H1 (cell line): Measurements from ENCODE around the gene PCCA. TPM values are rescaled to one million over a fixed set of nuclear protein-coding genes. Genes with fewer than 3 reads are reported as not detected.

Source experiments
- CTCF ChIA-PET: fragments of 300-600 bp; sonication (Branson Sonifier 250); formaldehyde crosslinking; loops from one replicate; lab custom pipeline; 2021; ENCODE audit not compliant: partially characterized antibody; lab: Charles Lee
- POLR2A ChIA-PET: fragments of 300-600 bp; sonication (Branson Sonifier 250); formaldehyde crosslinking; loops from one replicate; lab custom pipeline; 2021; ENCODE audit warnings: inconsistent platforms; ENCODE audit not compliant: partially characterized antibody; lab: Charles Lee
- DNase-seq, 2 experiments: peaks; one replicate each; pipeline versions ENCODE4 v3.0.0 to v3.0.0-alpha.2; 2010 to 2022; ENCODE audit warnings: low spot score in 2 of 2, low read depth in 1 of 2, mixed read lengths in 1 of 2
- FAIRE-seq: peaks from 2 replicates; lab custom pipeline; 2011; peaks lifted over from hg19 to GRCh38; lab: Jason Lieb, UNC
- H2AFZ ChIP-seq: 2 replicates; pipeline ENCODE4 v1.8.1; 2012; ENCODE audit warnings: low read length, inconsistent platforms
- H2AK5ac ChIP-seq: 2 replicates; pipeline ENCODE4 v1.6.1; 2013; ENCODE audit warnings: low read depth, low read length
- H2BK120ac ChIP-seq: replicated peaks from 2 replicates; pipeline ENCODE3; 2013; ENCODE audit warnings: low read depth, low read length, inconsistent platforms
- H2BK12ac ChIP-seq: 2 replicates; pipeline ENCODE4 v1.6.1; 2013; ENCODE audit warnings: low read depth, low read length
- H2BK15ac ChIP-seq: 2 replicates; pipeline ENCODE4 v1.6.1; 2013; ENCODE audit warnings: low read length
- H2BK20ac ChIP-seq: 2 replicates; pipeline ENCODE4 v1.6.1; 2013; ENCODE audit warnings: low read length
- H2BK5ac ChIP-seq: 2 replicates; pipeline ENCODE4 v1.6.1; 2013; ENCODE audit warnings: low read depth, low read length
- H3K14ac ChIP-seq: 2 replicates; pipeline ENCODE4 v1.6.1; 2013; ENCODE audit warnings: inconsistent platforms; ENCODE audit not compliant: insufficient read length
- H3K18ac ChIP-seq: 2 replicates; pipeline ENCODE4 v1.6.1; 2013; ENCODE audit warnings: low read length; ENCODE audit errors: extremely low read depth
- H3K23ac ChIP-seq: 2 replicates; pipeline ENCODE4 v1.6.1; 2013; ENCODE audit warnings: inconsistent platforms; ENCODE audit not compliant: insufficient read length
- H3K23me2 ChIP-seq: 2 replicates; pipeline ENCODE4 v1.6.1; 2013; ENCODE audit warnings: low read depth, low read length
- H3K27ac ChIP-seq: 2 replicates; pipeline ENCODE4 v1.6.1; 2011; ENCODE audit warnings: low read depth, low read length, inconsistent platforms
- H3K27me3 ChIP-seq, 4 experiments: replicated peaks in 1 of 4; 1 replicate in 1 of 4; 2 replicates in 3 of 4; pipeline versions ENCODE4 v1.6.1 to v1.8.1; 2011 to 2013; ENCODE audit warnings: low read length in 3 of 4, mild to moderate bottlenecking in 3 of 4, inconsistent platforms in 2 of 4, mixed read lengths in 2 of 4, moderate library complexity in 1 of 4; ENCODE audit not compliant: control insufficient read depth in 3 of 4, insufficient read depth in 3 of 4; ENCODE audit errors: extremely low read depth in 1 of 4
- H3K36me3 ChIP-seq, 4 experiments: 2 replicates each; pipeline versions ENCODE4 v1.6.1 to v1.8.1; 2011 to 2013; ENCODE audit warnings: mild to moderate bottlenecking in 4 of 4, low read length in 3 of 4, moderate library complexity in 2 of 4, control low read depth in 1 of 4, inconsistent platforms in 1 of 4; ENCODE audit not compliant: insufficient read depth in 4 of 4, control insufficient read depth in 2 of 4
- H3K4ac ChIP-seq: replicated peaks from 2 replicates; pipeline ENCODE3; 2013; ENCODE audit warnings: low read length, low read depth, mixed read lengths, inconsistent platforms; ENCODE audit not compliant: insufficient read length
- H3K4me1 ChIP-seq, 4 experiments: replicated peaks in 1 of 4; 1 replicate in 1 of 4; 2 replicates in 3 of 4; pipeline versions ENCODE4 v1.6.1 to v1.8.1; 2011 to 2013; ENCODE audit warnings: low read length in 3 of 4, inconsistent platforms in 2 of 4, mixed read lengths in 1 of 4; ENCODE audit not compliant: insufficient read depth in 4 of 4, control insufficient read depth in 3 of 4
- H3K4me2 ChIP-seq, 2 experiments: 2 replicates each; pipeline versions ENCODE4 v1.6.1 to v1.8.1; 2011 to 2013; ENCODE audit warnings: low read depth in 2 of 2, low read length in 2 of 2, control low read depth in 1 of 2, inconsistent platforms in 1 of 2, mild to moderate bottlenecking in 1 of 2; ENCODE audit not compliant: insufficient read depth in 1 of 2
- H3K4me3 ChIP-seq, 4 experiments: fragments of 200-600, 300-600 bp in 1 of 4; sonication (generic), shearing (Covaris generic), sonication (Bioruptor Twin) in 1 of 4; 2 replicates each; pipeline versions ENCODE4 v1.5.1 to v1.8.1; 2011 to 2016; ENCODE audit warnings: low read length in 4 of 4, low read depth in 3 of 4, control low read depth in 2 of 4, inconsistent platforms in 2 of 4, mild to moderate bottlenecking in 2 of 4, mixed read lengths in 1 of 4, moderate library complexity in 1 of 4; ENCODE audit not compliant: insufficient read depth in 2 of 4; ENCODE audit errors: extremely low read depth in 1 of 4
- H3K56ac ChIP-seq: replicated peaks from 2 replicates; pipeline ENCODE3; 2013; ENCODE audit warnings: low read depth, mild to moderate bottlenecking, mixed read lengths, low read length, inconsistent platforms; ENCODE audit not compliant: insufficient read length
- H3K79me1 ChIP-seq: 2 replicates; pipeline ENCODE4 v1.6.1; 2013; ENCODE audit warnings: low read depth, low read length, control low read depth
- H3K79me2 ChIP-seq, 2 experiments: 2 replicates each; pipeline versions ENCODE4 v1.6.1 to v1.8.1; 2012 to 2013; ENCODE audit warnings: low read length in 2 of 2, mild to moderate bottlenecking in 2 of 2, inconsistent platforms in 1 of 2; ENCODE audit not compliant: insufficient read depth in 2 of 2, control insufficient read depth in 1 of 2
- H3K9ac ChIP-seq, 4 experiments: replicated peaks in 1 of 4; 1 replicate in 1 of 4; 2 replicates in 3 of 4; pipeline versions ENCODE4 v1.6.1 to v1.8.1; 2011 to 2013; ENCODE audit warnings: low read depth in 3 of 4, low read length in 3 of 4, control low read depth in 2 of 4, mild to moderate bottlenecking in 2 of 4, moderate library complexity in 2 of 4, inconsistent platforms in 1 of 4; ENCODE audit errors: extremely low read depth in 1 of 4
- H3K9me3 ChIP-seq, 2 experiments: 2 replicates each; pipeline versions ENCODE4 v1.6.1 to v1.8.1; 2012 to 2013; ENCODE audit warnings: mild to moderate bottlenecking in 2 of 2, moderate library complexity in 2 of 2, control low read depth in 1 of 2, inconsistent platforms in 1 of 2, low read depth in 1 of 2, low read length in 1 of 2, mixed read lengths in 1 of 2; ENCODE audit not compliant: insufficient read depth in 2 of 2
- H4K20me1 ChIP-seq, 2 experiments: replicated peaks in 1 of 2; 2 replicates each; pipeline versions ENCODE3 to v1.8.1; 2011 to 2013; ENCODE audit warnings: inconsistent platforms in 2 of 2, low read length in 2 of 2, mild to moderate bottlenecking in 1 of 2; ENCODE audit not compliant: insufficient read depth in 2 of 2, control insufficient read depth in 1 of 2
- H4K5ac ChIP-seq: 2 replicates; pipeline ENCODE4 v1.6.1; 2013; ENCODE audit warnings: low read length, low read depth, mixed read lengths, inconsistent platforms; ENCODE audit not compliant: insufficient read length
- H4K8ac ChIP-seq: 2 replicates; pipeline ENCODE4 v1.8.0; 2013; ENCODE audit warnings: mild to moderate bottlenecking, moderate library complexity, low read length, inconsistent platforms; ENCODE audit not compliant: insufficient read depth; ENCODE audit errors: extremely low read depth
- H4K91ac ChIP-seq: replicated peaks from 2 replicates; pipeline ENCODE3; 2013; ENCODE audit warnings: low read length, mixed read lengths, inconsistent platforms; ENCODE audit not compliant: insufficient read length
- BACH1 ChIP-seq: IDR thresholded peaks from 2 replicates; pipeline ENCODE4 v1.6.1; 2012; ENCODE audit warnings: low read length, improper control_type of control experiment
- CBX5 ChIP-seq: fragments of 300-800, 300-1000 bp; sonication (generic); IDR thresholded peaks from 2 replicates; pipeline ENCODE4 v1.7.1; 2016; ENCODE audit warnings: antibody characterized with exemption, low read length, low read depth
- CBX8 ChIP-seq: fragments of 300-800, 300-1000 bp; sonication (generic); IDR thresholded peaks from 2 replicates; pipeline ENCODE4 v1.7.1; 2016; ENCODE audit warnings: low read depth, low read length, borderline replicate concordance
- FOSL1 ChIP-seq: IDR thresholded peaks from 2 replicates; pipeline ENCODE4 v1.6.1; 2011; ENCODE audit warnings: mild to moderate bottlenecking, low read depth, low read length, moderate library complexity; ENCODE audit not compliant: insufficient read depth
- GTF2F1 ChIP-seq: IDR thresholded peaks from 2 replicates; pipeline ENCODE4 v1.6.1; 2012; ENCODE audit warnings: low read depth, low read length, improper control_type of control experiment, borderline replicate concordance
- HDAC6 ChIP-seq: IDR thresholded peaks from one replicate; pipeline ENCODE4 v1.7.1; 2012; ENCODE audit warnings: low read depth, mild to moderate bottlenecking, inconsistent platforms, low read length, moderate library complexity
- KDM4A ChIP-seq: IDR thresholded peaks from one replicate; pipeline ENCODE4 v1.7.1; 2012; ENCODE audit warnings: low read depth, mild to moderate bottlenecking, moderate library complexity, low read length, inconsistent platforms; ENCODE audit not compliant: severe bottlenecking
- MAFK ChIP-seq: IDR thresholded peaks from 2 replicates; pipeline ENCODE4 v1.6.1; 2012; ENCODE audit warnings: low read depth, mild to moderate bottlenecking, improper control_type of control experiment, low read length
- POLR2AphosphoS5 ChIP-seq: IDR thresholded peaks from 2 replicates; pipeline ENCODE4 v1.6.1; 2011; ENCODE audit warnings: low read depth, low read length
- SIRT6 ChIP-seq: IDR thresholded peaks from one replicate; pipeline ENCODE4 v1.7.1; 2012; ENCODE audit warnings: low read length, inconsistent platforms
- WGBS, 2 experiments: shearing (Covaris generic) in 1 of 2; methylation state at CpG; one replicate each; pipeline versions ENCODE4 v1.1.6 to v1.1.7; 2013 to 2015; ENCODE audit warnings: low lambda C conversion rate in 2 of 2, mixed read lengths in 2 of 2, inconsistent platforms in 1 of 2, low coverage in 1 of 2, missing lambda C conversion rate in 1 of 2; ENCODE audit not compliant: insufficient replicate concordance in 2 of 2, insufficient coverage in 1 of 2, insufficient read length in 1 of 2; ENCODE audit errors: extremely low coverage in 1 of 2, missing lambda C conversion rate in 1 of 2; 5-methylcytosine and 5-hydroxymethylcytosine counted together
- polyA plus RNA-seq, 7 experiments: library from polyadenylated mRNA; depleted of rRNA in 3 of 7; stranded (reverse) in 5 of 7; unstranded in 2 of 7; fragments of >200 nt in 5 of 7; fragments of 200-250 nt in 2 of 7; gene quantifications; 1 replicate in 5 of 7; 2 replicates in 1 of 7; 4 replicates in 1 of 7; pipeline versions ENCODE4 v1.2.1 to v1.2.3, GENCODE V29; 2011 to 2013; ENCODE audit warnings: missing spikeins in 2 of 7, mixed read lengths in 2 of 7
- total RNA-seq: library from RNA; stranded (reverse); fragmentation: NEBNext Ultra II Directional; extraction: Animal tissue kit (Norgen Biotek cat#: 25700); gene quantifications from 2 replicates; pipeline ENCODE4 v1.2.1, GENCODE V29; 2021
- TF ChIP-seq, protein P1 (sequence below): IDR thresholded peaks from 2 replicates; pipeline ENCODE4 v1.6.1; 2012; ENCODE audit warnings: low read length, inconsistent platforms
- TF ChIP-seq, protein P2 (sequence below): IDR thresholded peaks from 2 replicates; pipeline ENCODE4 v1.6.1; 2011; ENCODE audit warnings: low read length, improper control_type of control experiment

PCCA gene
- total and polyA plus RNA-seq, 2 of the 8 experiments (the other 6 are each of a cell fraction or from before 2014, with no cell fraction given): 18.4 to 49.8 TPM

DNA sequence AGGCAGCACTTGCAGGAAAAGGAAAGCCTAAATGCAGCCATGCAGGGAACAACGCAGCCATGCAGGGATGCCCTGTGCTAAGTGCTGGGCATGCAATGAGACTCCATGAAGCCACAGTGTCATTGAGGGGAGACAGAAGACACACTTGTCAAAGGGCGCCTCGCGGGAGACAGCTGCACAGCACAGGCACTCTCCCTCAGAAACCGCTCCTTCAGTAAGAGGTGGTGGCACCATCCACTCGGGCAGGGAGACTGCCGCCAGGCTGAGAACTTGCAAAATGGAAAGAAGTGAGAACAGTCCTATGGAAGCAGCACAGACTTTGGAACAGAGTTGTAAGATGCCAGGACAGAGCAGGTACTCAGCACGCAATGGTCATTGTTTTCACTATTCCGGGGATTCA, 448.6 kb downstream of the PCCA start:
- no peak overlapping the region for H2BK15ac ChIP-seq
- WGBS, 2 experiments: 96% methylated on average over 9 of the region's 9 CpGs; no CpG with 5 or more reads in 1 of the 2 experiments
- no peak overlapping the region for H3K27ac ChIP-seq
- no peaks in the 10 kb centered on the region for H4K20me1 ChIP-seq
- H3K4ac ChIP-seq: no peak overlapping the region
- H3K23me2 ChIP-seq: no peaks in the 10 kb centered on the region
- no peak overlapping the region for H3K56ac ChIP-seq
- H4K5ac ChIP-seq: no peak overlapping the region
- no peak overlapping the region for H3K4me3 ChIP-seq
- no peaks in the 10 kb centered on the region; a peak in 1 of 7 replicates for H3K4me1 ChIP-seq
- H3K4me2 ChIP-seq: no peak overlapping the region
- no peaks in the 10 kb centered on the region for H3K79me1 ChIP-seq
- H2BK12ac ChIP-seq: no peak overlapping the region
- no peak overlapping the region for H3K9ac ChIP-seq
- no peak overlapping the region for H4K91ac ChIP-seq
- H3K79me2 ChIP-seq: no peaks in the 10 kb centered on the region
- H2AK5ac ChIP-seq: no peak overlapping the region
- no peak overlapping the region for H2BK120ac ChIP-seq
- no peak for FAIRE-seq
- H3K14ac ChIP-seq: no peak overlapping the region
- no peaks in the 10 kb centered on the region for H3K9me3 ChIP-seq
- no peak for DNase-seq
- CTCF ChIA-PET: no interaction called here
- H3K36me3 ChIP-seq: no peaks in the 10 kb centered on the region
- H4K8ac ChIP-seq: no peak overlapping the region
- no peak overlapping the region for H2BK20ac ChIP-seq
- no peaks in the 10 kb centered on the region for H3K27me3 ChIP-seq
- H3K18ac ChIP-seq: no peak overlapping the region
- H3K23ac ChIP-seq: no peak overlapping the region
- H2BK5ac ChIP-seq: no peak overlapping the region
- H2AFZ ChIP-seq: no peak overlapping the region
- POLR2A ChIA-PET: no interaction called here
- TF ChIP-seq GTF2F1 (no peak), CBX8 (no peak), HDAC6 (no peak), BACH1 (no peak), MAFK (no peak), KDM4A (no peak), POLR2AphosphoS5 (no peak), SIRT6 (no peak), CBX5 (no peak), FOSL1 (no peak)
- TF ChIP-seq, protein P1, sequence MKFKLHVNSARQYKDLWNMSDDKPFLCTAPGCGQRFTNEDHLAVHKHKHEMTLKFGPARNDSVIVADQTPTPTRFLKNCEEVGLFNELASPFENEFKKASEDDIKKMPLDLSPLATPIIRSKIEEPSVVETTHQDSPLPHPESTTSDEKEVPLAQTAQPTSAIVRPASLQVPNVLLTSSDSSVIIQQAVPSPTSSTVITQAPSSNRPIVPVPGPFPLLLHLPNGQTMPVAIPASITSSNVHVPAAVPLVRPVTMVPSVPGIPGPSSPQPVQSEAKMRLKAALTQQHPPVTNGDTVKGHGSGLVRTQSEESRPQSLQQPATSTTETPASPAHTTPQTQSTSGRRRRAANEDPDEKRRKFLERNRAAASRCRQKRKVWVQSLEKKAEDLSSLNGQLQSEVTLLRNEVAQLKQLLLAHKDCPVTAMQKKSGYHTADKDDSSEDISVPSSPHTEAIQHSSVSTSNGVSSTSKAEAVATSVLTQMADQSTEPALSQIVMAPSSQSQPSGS: no peak
- TF ChIP-seq, protein P2, sequence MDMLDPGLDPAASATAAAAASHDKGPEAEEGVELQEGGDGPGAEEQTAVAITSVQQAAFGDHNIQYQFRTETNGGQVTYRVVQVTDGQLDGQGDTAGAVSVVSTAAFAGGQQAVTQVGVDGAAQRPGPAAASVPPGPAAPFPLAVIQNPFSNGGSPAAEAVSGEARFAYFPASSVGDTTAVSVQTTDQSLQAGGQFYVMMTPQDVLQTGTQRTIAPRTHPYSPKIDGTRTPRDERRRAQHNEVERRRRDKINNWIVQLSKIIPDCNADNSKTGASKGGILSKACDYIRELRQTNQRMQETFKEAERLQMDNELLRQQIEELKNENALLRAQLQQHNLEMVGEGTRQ: no peak
